Activated CD4-positive, alpha-beta T cell treated with anti-CD3 and anti-CD28 coated beads for 36 hours (primary cell): ENCODE data around the gene LETMD1. TPM values are rescaled to one million over a fixed set of nuclear protein-coding genes. Genes with fewer than 3 reads are reported as not detected.

Experiments used
- ATAC-seq: fragments of 200-7000 bp; cut with Tn5 transposase; one replicate; pipeline ENCODE4 v1.10.0; 2021; ENCODE audit warnings: mild to moderate bottlenecking, moderate library complexity
- CTCF ChIA-PET: fragments of 350-600 bp; sonication (Branson Sonifier 250); formaldehyde crosslinking; loops from one replicate; lab custom pipeline; 2021; ENCODE audit warnings: antibody characterized with exemption; lab: Charles Lee
- POLR2A ChIA-PET: fragments of 350-600 bp; sonication (Branson Sonifier 250); formaldehyde crosslinking; loops from one replicate; lab custom pipeline; 2021; ENCODE audit warnings: antibody characterized with exemption, inconsistent platforms; lab: Charles Lee
- DNase-seq: peaks from one replicate; pipeline ENCODE4 v3.0.0-alpha.2; 2020
- H3K27ac Mint-ChIP-seq: one replicate; pipeline ENCODE4 v1.8.0; 2021; ENCODE audit warnings: mixed read lengths
- H3K27me3 Mint-ChIP-seq: one replicate; pipeline ENCODE4 v1.8.0; 2021; ENCODE audit warnings: mixed read lengths
- H3K36me3 Mint-ChIP-seq: one replicate; pipeline ENCODE4 v1.8.0; 2021; ENCODE audit warnings: low read depth, mixed read lengths
- H3K4me1 Mint-ChIP-seq: one replicate; pipeline ENCODE4 v1.8.0; 2021; ENCODE audit warnings: mixed read lengths
- H3K4me3 Mint-ChIP-seq: one replicate; pipeline ENCODE4 v1.8.0; 2021; ENCODE audit warnings: mild to moderate bottlenecking, moderate library complexity, mixed read lengths
- H3K9me3 Mint-ChIP-seq: one replicate; pipeline ENCODE4 v1.8.0; 2021; ENCODE audit warnings: low read depth, mixed read lengths
- intact Hi-C, 2 experiments: fragments of 100-400 bp; cut with DNase I in 1 of 2; cut with micrococcal nuclease in 1 of 2; formaldehyde crosslinking; loops; one replicate each; pipeline versions ENCODE4 v1.14.2 to v1.15.1; 2022 to 2024; cut with DNase I, micrococcal nuclease
- total RNA-seq, 2 experiments: library from RNA; stranded (reverse); gene quantifications; one replicate each; pipeline ENCODE4 v1.2.3, GENCODE V29; 2021

The LETMD1 gene
- total RNA-seq, 2 experiments from 2014 or later = 69.6 to 79.6 TPM

- CTCF ChIA-PET = no interaction called here
- ATAC-seq = peak; percentile 56
- H3K4me3 Mint-ChIP-seq = peak overlapping the region; percentile 7
Observed at GRCh38 chr12:51087818-51088217, 39.7 kb downstream of the LETMD1 start.

GRCh38 chr12:51090705-51091229 lies 42.6 kb downstream of the LETMD1 start:
- Mint-ChIP-seq H3K27ac (no peak overlapping the region), H3K27me3 (no peaks in the 10 kb centered on the region), H3K9me3 (no peaks in the 10 kb centered on the region), H3K36me3 (peaks cover 18% of the 10 kb centered on the region), H3K4me1 (peaks cover 19% of the 10 kb centered on the region), H3K4me3 (no peak overlapping the region)
- ChIA-PET CTCF (no interaction called here), POLR2A (no interaction called here)
- intact Hi-C loops = no loop called here
- no peak for DNase-seq
- ATAC-seq = no peak

More at GRCh38 chr12:51087818-51088217, 39.7 kb downstream of the LETMD1 start:
- intact Hi-C loops = no loop called here
- POLR2A ChIA-PET = no interaction called here
- H3K4me1 Mint-ChIP-seq = peaks cover 24% of the 10 kb centered on the region
- no peaks in the 10 kb centered on the region for H3K9me3 Mint-ChIP-seq
- no peaks in the 10 kb centered on the region for H3K27me3 Mint-ChIP-seq
- H3K27ac Mint-ChIP-seq = peak overlapping the region; percentile 64
- peaks cover 6% of the 10 kb centered on the region for H3K36me3 Mint-ChIP-seq
- DNase-seq = peak; percentile 67

GRCh38 chr12:51098611-51099010 lies 50.5 kb downstream of the LETMD1 start:
- ATAC-seq = no peak

GRCh38 chr12:51103977-51104376 lies 55.9 kb downstream of the LETMD1 start:
- peaks cover 46% of the 10 kb centered on the region for H3K36me3 Mint-ChIP-seq

More at GRCh38 chr12:51098611-51099010, 50.5 kb downstream of the LETMD1 start:
- DNase-seq = no peak
- intact Hi-C loops = no loop called here
- ChIA-PET POLR2A (no interaction called here), CTCF (no interaction called here)
- Mint-ChIP-seq H3K27ac (peak overlapping the region; percentile 42), H3K27me3 (no peaks in the 10 kb centered on the region), H3K4me1 (no peaks in the 10 kb centered on the region), H3K36me3 (peaks cover 48% of the 10 kb centered on the region), H3K9me3 (no peaks in the 10 kb centered on the region), H3K4me3 (no peak overlapping the region)

GRCh38 chr12:51108136-51108535 lies 60.0 kb downstream of the LETMD1 start:
- no peaks in the 10 kb centered on the region for H3K9me3 Mint-ChIP-seq
- peaks cover 39% of the 10 kb centered on the region for H3K36me3 Mint-ChIP-seq
- H3K4me1 Mint-ChIP-seq = peaks cover 5% of the 10 kb centered on the region
- intact Hi-C loops = no loop called here
- ChIA-PET POLR2A (interaction anchor here (0.7 kb wide), 1 partner anchor 211 kb away, joined by 3 read pairs; no protein-coding TSS in a partner anchor), CTCF (interaction anchor here (1.8 kb wide), 1 partner anchor 234 kb away, joined by 5 read pairs; no protein-coding TSS in a partner anchor)
- H3K27me3 Mint-ChIP-seq = no peaks in the 10 kb centered on the region
- no peak for DNase-seq
- H3K27ac Mint-ChIP-seq = no peak overlapping the region
- ATAC-seq = no peak
- no peak overlapping the region for H3K4me3 Mint-ChIP-seq

More at GRCh38 chr12:51103977-51104376, 55.9 kb downstream of the LETMD1 start:
- intact Hi-C loops = no loop called here
- peak; percentile 80 for ATAC-seq
- Mint-ChIP-seq H3K4me1 (peaks cover 5% of the 10 kb centered on the region), H3K4me3 (no peak overlapping the region), H3K9me3 (no peaks in the 10 kb centered on the region), H3K27ac (peak overlapping the region; percentile 4), H3K27me3 (no peaks in the 10 kb centered on the region)
- peak; percentile 40 for DNase-seq
- ChIA-PET CTCF (interaction anchor here (0.7 kb wide), 1 partner anchor 114 kb away, joined by 3 read pairs; no protein-coding TSS in a partner anchor), POLR2A (no interaction called here)

Other genes with a start within 250 kb of the LETMD1 start
- gene TMPRSS12, start 205.4 kb upstream of the LETMD1 start, total RNA-seq = not detected
- gene HIGD1C, start 95.8 kb upstream of the LETMD1 start, total RNA-seq = not detected
- 10 to 100 TPM; 31.0 to 32.9 TPM for gene SLC11A2, start 21.9 kb upstream of the LETMD1 start, total RNA-seq
- 10 to 100 TPM; 12.8 to 13.6 TPM for gene CSRNP2, start 35.3 kb downstream of the LETMD1 start, total RNA-seq
- 10 to 100 TPM; 39.5 to 47.3 TPM for gene TFCP2, start 124.8 kb downstream of the LETMD1 start, total RNA-seq
- gene POU6F1, start 169.7 kb downstream of the LETMD1 start, total RNA-seq = 10 to 100 TPM in 1 of 2 experiments, 1 to 10 TPM in 1; 8.7 to 12.9 TPM
- gene DAZAP2, start 190.5 kb downstream of the LETMD1 start, total RNA-seq = 10 to 100 TPM; 94.8 to 95.2 TPM
- under 1 TPM; 0.69 to 0.86 TPM for gene SMAGP, start 222.1 kb downstream of the LETMD1 start, total RNA-seq